Measurements from ENCODE around the gene PRPF39. TPM values are rescaled to one million over a fixed set of nuclear protein-coding genes. Genes with fewer than 3 reads are reported as not detected.
A peak's percentile ranks its signal among the peaks of the same experiment; 100 is the strongest.

The PRPF39 gene
- total RNA-seq, 1 experiment from 2014 or later: 59.8 TPM

- H3K14ac ChIP-seq (ENCODE audit: insufficient read depth, low read length): no peak overlapping the region
- H3K4me2 ChIP-seq (ENCODE audit: insufficient read depth, insufficient read length, low read length): no peak overlapping the region
- no peak overlapping the region for H3K18ac ChIP-seq (ENCODE audit: insufficient read length, low read depth, low read length)
Measured at GRCh38 chr14:45112896-45113781, 29.2 kb downstream of the PRPF39 start.

More at GRCh38 chr14:45112896-45113781, 29.2 kb downstream of the PRPF39 start:
- 100% methylated on average over 1 of the region's 6 CpGs for WGBS (ENCODE audit: extremely low coverage, insufficient read length, low lambda C conversion rate)
- DNase-seq: no peak
- Histone ChIP-seq H2AK5ac (ENCODE audit: insufficient read length, low read length) (no peak overlapping the region), H3K4ac (ENCODE audit: low read depth, low read length) (no peak overlapping the region), H4K20me1 (ENCODE audit: control insufficient read depth, insufficient read depth, insufficient read length) (no peaks in the 10 kb centered on the region), H3K9me3 (ENCODE audit: control insufficient read depth, low read depth, low read length) (no peaks in the 10 kb centered on the region), H2AFZ (ENCODE audit: low read length) (no peak overlapping the region), H3K23ac (ENCODE audit: insufficient read length, low read depth, low read length) (no peak overlapping the region), H4K91ac (ENCODE audit: insufficient read length, low read depth, low read length) (no peak overlapping the region), H3K79me1 (ENCODE audit: insufficient read depth, low read depth, low read length, poor library complexity, severe bottlenecking) (no peaks in the 10 kb centered on the region), H2BK12ac (ENCODE audit: insufficient read length, low read depth, low read length) (no peak overlapping the region), H2BK5ac (ENCODE audit: insufficient read length, low read length) (no peak overlapping the region), H3K56ac (ENCODE audit: insufficient read length, low read depth, low read length) (no peak overlapping the region), H3K23me2 (ENCODE audit: insufficient read length, low read depth, low read length, poor library complexity, severe bottlenecking) (no peaks in the 10 kb centered on the region), H3K9ac (ENCODE audit: extremely low read depth, insufficient read length, low read length) (no peak overlapping the region), H2BK20ac (ENCODE audit: low read depth, low read length, poor library complexity, severe bottlenecking) (no peak overlapping the region), H4K5ac (ENCODE audit: insufficient read length, low read depth, low read length) (no peak overlapping the region), H2BK15ac (ENCODE audit: low read depth, low read length) (no peak overlapping the region), H3K4me1 (ENCODE audit: insufficient read depth, low read length) (no peaks in the 10 kb centered on the region), H3K79me2 (ENCODE audit: insufficient read depth, low read length) (no peaks in the 10 kb centered on the region), H3K27me3 (ENCODE audit: insufficient read depth, low read length) (no peaks in the 10 kb centered on the region), H3K27ac (ENCODE audit: insufficient read length, low read depth, low read length) (no peak overlapping the region), H3T11ph (ENCODE audit: low read length) (no peak overlapping the region), H2BK120ac (ENCODE audit: low read depth, low read length, poor library complexity, severe bottlenecking) (no peak overlapping the region), H4K8ac (replicated peaks; ENCODE audit: insufficient read length, low read depth, low read length) (no peak overlapping the region)
- H3K27me3 Mint-ChIP-seq (ENCODE audit: low read depth): no peaks in the 10 kb centered on the region
- no peaks in the 10 kb centered on the region for H3K4me1 Mint-ChIP-seq
- H3K4me3 Mint-ChIP-seq: no peak overlapping the region
- TF ChIP-seq CTCF (conservative IDR thresholded peaks at IDR 0.05): no peak
- H3K36me3 Mint-ChIP-seq (ENCODE audit: insufficient read depth in 1 of 3, low read depth in 3 of 3): peaks cover 15 to 81% (median 62%) of the 10 kb centered on the region in 3 experiments; a peak in 6 of 7 replicates
- H3K27ac Mint-ChIP-seq: peak overlapping the region in 1 of 3 experiments; percentile 69; a peak in 3 of 7 replicates
- H3K9me3 Mint-ChIP-seq: no peaks in the 10 kb centered on the region

Data from H9 (cell line).